ENCODE data around the gene OR10H2. TPM values are rescaled to one million over a fixed set of nuclear protein-coding genes. Genes with fewer than 3 reads are reported as not detected.

The OR10H2 gene
- total RNA-seq, 1 donor from 2014 or later = not detected

GRCh38 chr19:15680478-15681322 lies 47.1 kb upstream of the OR10H2 start:
- no peak for FAIRE-seq
- H2AFZ ChIP-seq (ENCODE audit: low read depth, low read length) = no peak overlapping the region
- Mint-ChIP-seq H3K9me3 (ENCODE audit: unreplicated experiment) (peaks cover 31% of the 10 kb centered on the region), H3K27ac (ENCODE audit: unreplicated experiment) (no peak overlapping the region), H3K4me3 (ENCODE audit: unreplicated experiment) (no peak overlapping the region), H3K27me3 (ENCODE audit: low read depth, unreplicated experiment) (no peaks in the 10 kb centered on the region), H3K36me3 (ENCODE audit: low read depth, unreplicated experiment) (no peaks in the 10 kb centered on the region), H3K4me1 (ENCODE audit: low read depth, unreplicated experiment) (no peaks in the 10 kb centered on the region)
- no peaks in the 10 kb centered on the region for H3K36me3 ChIP-seq (ENCODE audit: insufficient read depth, low read length)
- H4K20me1 ChIP-seq (ENCODE audit: insufficient read depth, low read length) = no peaks in the 10 kb centered on the region
- H3K9ac ChIP-seq (ENCODE audit: low read length) = no peak overlapping the region
- H3K27ac ChIP-seq (ENCODE audit: low read depth, low read length) = no peak overlapping the region
- H3K79me2 ChIP-seq (ENCODE audit: insufficient read depth, low read length) = no peaks in the 10 kb centered on the region
- no peak overlapping the region for H3K4me3 ChIP-seq (ENCODE audit: insufficient read depth, low read depth, low read length)
- no peak overlapping the region for H3K4me2 ChIP-seq (ENCODE audit: low read length)
- no peak for DNase-seq (ENCODE audit: low read depth)
- peaks cover 13% of the 10 kb centered on the region for H3K9me3 ChIP-seq (ENCODE audit: insufficient read depth, low read depth, low read length)
- H3K27me3 ChIP-seq (ENCODE audit: insufficient read depth, low read length) = no peaks in the 10 kb centered on the region
- TF ChIP-seq CTCF (IDR thresholded peaks at IDR 0.05; ENCODE audit: insufficient read depth, low read depth, low read length) = no peak
- TF ChIP-seq EZH2 (IDR thresholded peaks at IDR 0.05; ENCODE audit: insufficient read depth, low read length) = no peak
- no peaks in the 10 kb centered on the region for H3K4me1 ChIP-seq (ENCODE audit: insufficient read depth, low read length)

DNA sequence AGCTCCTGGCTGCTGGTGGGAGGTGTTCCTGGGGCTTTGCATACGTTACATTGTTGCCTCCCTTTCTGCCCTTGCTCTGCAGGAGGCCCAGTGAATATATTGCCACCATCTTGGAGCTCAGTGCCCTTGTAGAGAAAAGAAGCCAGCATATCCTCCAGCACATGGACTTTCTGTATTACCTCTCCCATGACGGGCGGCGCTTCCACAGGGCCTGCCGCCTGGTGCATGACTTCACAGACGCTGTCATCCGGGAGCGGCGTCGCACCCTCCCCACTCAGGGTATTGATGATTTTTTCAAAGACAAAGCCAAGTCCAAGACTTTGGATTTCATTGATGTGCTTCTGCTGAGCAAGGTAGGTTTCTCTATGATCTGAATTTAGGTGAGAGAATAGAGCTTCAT lies 44.4 kb upstream of the OR10H2 start:
- Histone ChIP-seq H3K36me3 (ENCODE audit: insufficient read depth, low read length) (no peaks in the 10 kb centered on the region), H3K4me1 (ENCODE audit: insufficient read depth, low read length) (no peaks in the 10 kb centered on the region), H3K4me3 (ENCODE audit: insufficient read depth, low read depth, low read length) (no peak overlapping the region), H2AFZ (ENCODE audit: low read depth, low read length) (no peak overlapping the region), H3K27me3 (ENCODE audit: insufficient read depth, low read length) (no peaks in the 10 kb centered on the region), H4K20me1 (ENCODE audit: insufficient read depth, low read length) (no peaks in the 10 kb centered on the region), H3K9ac (ENCODE audit: low read length) (no peak overlapping the region), H3K4me2 (ENCODE audit: low read length) (no peak overlapping the region), H3K79me2 (ENCODE audit: insufficient read depth, low read length) (no peaks in the 10 kb centered on the region), H3K27ac (ENCODE audit: low read depth, low read length) (no peak overlapping the region), H3K9me3 (ENCODE audit: insufficient read depth, low read depth, low read length) (peaks cover 11% of the 10 kb centered on the region)
- Mint-ChIP-seq H3K27me3 (ENCODE audit: low read depth, unreplicated experiment) (no peaks in the 10 kb centered on the region), H3K9me3 (ENCODE audit: unreplicated experiment) (peaks cover 32% of the 10 kb centered on the region), H3K27ac (ENCODE audit: unreplicated experiment) (no peak overlapping the region), H3K36me3 (ENCODE audit: low read depth, unreplicated experiment) (no peaks in the 10 kb centered on the region), H3K4me3 (ENCODE audit: unreplicated experiment) (no peak overlapping the region), H3K4me1 (ENCODE audit: low read depth, unreplicated experiment) (no peaks in the 10 kb centered on the region)
- no peak for FAIRE-seq
- TF ChIP-seq CTCF (IDR thresholded peaks at IDR 0.05; ENCODE audit: insufficient read depth, low read depth, low read length) (no peak), EZH2 (IDR thresholded peaks at IDR 0.05; ENCODE audit: insufficient read depth, low read length) (no peak)
- DNase-seq (ENCODE audit: low read depth) = no peak

- no peak overlapping the region for H3K27ac Mint-ChIP-seq (ENCODE audit: unreplicated experiment)
- no peak overlapping the region for H3K4me3 ChIP-seq (ENCODE audit: insufficient read depth, low read depth, low read length)
- H3K27me3 Mint-ChIP-seq (ENCODE audit: low read depth, unreplicated experiment) = no peaks in the 10 kb centered on the region
- no peaks in the 10 kb centered on the region for H3K36me3 Mint-ChIP-seq (ENCODE audit: low read depth, unreplicated experiment)
- DNase-seq (ENCODE audit: low read depth) (no peak), FAIRE-seq (no peak)
- H3K4me1 Mint-ChIP-seq (ENCODE audit: low read depth, unreplicated experiment) = no peaks in the 10 kb centered on the region
- no peak overlapping the region for H2AFZ ChIP-seq (ENCODE audit: low read depth, low read length)
- no peaks in the 10 kb centered on the region for H4K20me1 ChIP-seq (ENCODE audit: insufficient read depth, low read length)
- TF ChIP-seq CTCF (IDR thresholded peaks at IDR 0.05; ENCODE audit: insufficient read depth, low read depth, low read length) (no peak), EZH2 (IDR thresholded peaks at IDR 0.05; ENCODE audit: insufficient read depth, low read length) (no peak)
- H3K9me3 ChIP-seq (ENCODE audit: insufficient read depth, low read depth, low read length) = peaks cover 5% of the 10 kb centered on the region
- H3K9ac ChIP-seq (ENCODE audit: low read length) = no peak overlapping the region
- peaks cover 26% of the 10 kb centered on the region for H3K9me3 Mint-ChIP-seq (ENCODE audit: unreplicated experiment)
- H3K27ac ChIP-seq (ENCODE audit: low read depth, low read length) = no peak overlapping the region
- H3K4me3 Mint-ChIP-seq (ENCODE audit: unreplicated experiment) = no peak overlapping the region
- H3K36me3 ChIP-seq (ENCODE audit: insufficient read depth, low read length) = no peaks in the 10 kb centered on the region
- H3K79me2 ChIP-seq (ENCODE audit: insufficient read depth, low read length) = no peaks in the 10 kb centered on the region
- H3K4me1 ChIP-seq (ENCODE audit: insufficient read depth, low read length) = no peaks in the 10 kb centered on the region
- no peak overlapping the region for H3K4me2 ChIP-seq (ENCODE audit: low read length)
- no peaks in the 10 kb centered on the region for H3K27me3 ChIP-seq (ENCODE audit: insufficient read depth, low read length)
Measured at GRCh38 chr19:15684828-15685227, 43.0 kb upstream of the OR10H2 start.

All from astrocyte (in vitro differentiated cells and primary cell).